GM12865 (cell line): Measurements from ENCODE around the gene BEST4.
"Not testable (repeated sequence)": the region's sequence is repeated elsewhere in the genome, so short reads cannot be mapped to it uniquely, and the experiment has no call there.

Experiments
- DNase-seq: peaks from one replicate; pipeline ENCODE4 v3.0.0; 2010; ENCODE audit warnings: low read depth
- H3K4me3 ChIP-seq: 2 replicates; pipeline ENCODE4 v1.5.1; 2011; ENCODE audit warnings: mild to moderate bottlenecking, low read depth, low read length, control low read depth
- TF ChIP-seq, protein P1 (sequence below): IDR thresholded peaks from 2 replicates; pipeline ENCODE4 v1.5.1; 2011; ENCODE audit warnings: low read length, control low read depth, low read depth, inconsistent platforms; ENCODE audit not compliant: insufficient read depth; ENCODE audit errors: missing control alignments

The BEST4 gene

DNA sequence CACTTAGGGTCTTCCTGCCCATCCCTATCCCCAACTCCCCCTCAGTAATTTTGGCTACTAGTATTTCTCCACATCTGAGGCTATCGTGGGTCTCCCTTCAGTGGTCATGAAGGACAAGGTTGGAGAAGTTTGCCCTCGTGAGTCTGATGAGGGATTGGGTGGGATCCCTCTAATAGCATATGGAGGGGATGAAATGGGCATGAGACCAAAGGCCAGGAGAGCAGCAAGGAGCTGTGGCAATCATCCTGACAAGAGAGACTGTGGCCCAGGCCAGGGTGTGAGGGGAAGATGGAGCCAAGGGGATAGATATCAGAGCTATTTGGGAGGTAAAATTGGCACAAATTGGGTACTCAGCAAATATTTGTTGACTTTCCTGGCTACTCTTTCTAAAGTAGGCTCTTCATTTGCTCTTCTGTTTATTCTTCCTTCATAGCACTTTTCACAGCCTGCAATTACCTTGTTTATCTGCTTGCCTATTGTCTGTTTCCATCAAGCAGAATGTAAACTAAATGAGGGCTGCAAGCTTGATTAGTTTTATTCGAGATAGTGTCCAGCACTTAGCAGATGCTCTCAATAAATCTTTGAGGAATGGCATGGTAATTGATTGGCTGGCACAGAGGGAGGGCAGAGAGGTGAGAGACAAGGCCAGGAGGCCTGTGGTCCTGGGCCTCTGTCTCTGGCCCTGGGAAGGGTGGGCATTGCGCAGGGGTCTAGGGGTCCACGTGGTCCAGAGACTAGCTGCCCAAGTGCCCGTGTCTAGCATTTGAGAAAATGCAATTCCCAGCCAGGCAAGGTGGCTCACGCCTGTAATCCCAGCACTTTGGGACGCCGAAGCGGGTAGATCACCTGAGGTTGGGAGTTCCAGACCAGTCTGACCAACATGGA lies 10.8 kb upstream of the BEST4 start:
- TF ChIP-seq, protein P1, sequence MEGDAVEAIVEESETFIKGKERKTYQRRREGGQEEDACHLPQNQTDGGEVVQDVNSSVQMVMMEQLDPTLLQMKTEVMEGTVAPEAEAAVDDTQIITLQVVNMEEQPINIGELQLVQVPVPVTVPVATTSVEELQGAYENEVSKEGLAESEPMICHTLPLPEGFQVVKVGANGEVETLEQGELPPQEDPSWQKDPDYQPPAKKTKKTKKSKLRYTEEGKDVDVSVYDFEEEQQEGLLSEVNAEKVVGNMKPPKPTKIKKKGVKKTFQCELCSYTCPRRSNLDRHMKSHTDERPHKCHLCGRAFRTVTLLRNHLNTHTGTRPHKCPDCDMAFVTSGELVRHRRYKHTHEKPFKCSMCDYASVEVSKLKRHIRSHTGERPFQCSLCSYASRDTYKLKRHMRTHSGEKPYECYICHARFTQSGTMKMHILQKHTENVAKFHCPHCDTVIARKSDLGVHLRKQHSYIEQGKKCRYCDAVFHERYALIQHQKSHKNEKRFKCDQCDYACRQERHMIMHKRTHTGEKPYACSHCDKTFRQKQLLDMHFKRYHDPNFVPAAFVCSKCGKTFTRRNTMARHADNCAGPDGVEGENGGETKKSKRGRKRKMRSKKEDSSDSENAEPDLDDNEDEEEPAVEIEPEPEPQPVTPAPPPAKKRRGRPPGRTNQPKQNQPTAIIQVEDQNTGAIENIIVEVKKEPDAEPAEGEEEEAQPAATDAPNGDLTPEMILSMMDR = no peak
- H3K4me3 ChIP-seq = no peak overlapping the region
- no peak for DNase-seq

DNA sequence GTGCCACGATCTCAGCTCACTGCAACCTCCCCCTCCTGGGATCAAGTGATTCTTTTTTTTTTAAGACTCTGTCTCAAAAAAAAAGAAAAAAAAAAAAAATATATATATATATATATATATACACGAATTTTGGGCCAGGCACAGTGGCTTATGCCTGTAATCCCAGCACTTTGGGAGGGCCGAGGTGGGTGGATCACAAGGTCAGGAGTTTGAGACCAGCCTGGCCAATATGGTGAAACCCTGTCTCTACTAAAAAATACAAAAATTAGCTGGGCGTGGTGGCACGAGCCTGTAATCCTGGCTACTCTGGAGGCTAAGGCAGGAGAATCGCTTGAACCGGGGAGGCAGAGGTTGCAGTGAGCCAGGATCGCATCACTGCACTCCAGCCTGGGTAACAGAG lies 9.9 kb upstream of the BEST4 start:
- not testable (repeated sequence) for DNase-seq, H3K4me3 ChIP-seq

DNA sequence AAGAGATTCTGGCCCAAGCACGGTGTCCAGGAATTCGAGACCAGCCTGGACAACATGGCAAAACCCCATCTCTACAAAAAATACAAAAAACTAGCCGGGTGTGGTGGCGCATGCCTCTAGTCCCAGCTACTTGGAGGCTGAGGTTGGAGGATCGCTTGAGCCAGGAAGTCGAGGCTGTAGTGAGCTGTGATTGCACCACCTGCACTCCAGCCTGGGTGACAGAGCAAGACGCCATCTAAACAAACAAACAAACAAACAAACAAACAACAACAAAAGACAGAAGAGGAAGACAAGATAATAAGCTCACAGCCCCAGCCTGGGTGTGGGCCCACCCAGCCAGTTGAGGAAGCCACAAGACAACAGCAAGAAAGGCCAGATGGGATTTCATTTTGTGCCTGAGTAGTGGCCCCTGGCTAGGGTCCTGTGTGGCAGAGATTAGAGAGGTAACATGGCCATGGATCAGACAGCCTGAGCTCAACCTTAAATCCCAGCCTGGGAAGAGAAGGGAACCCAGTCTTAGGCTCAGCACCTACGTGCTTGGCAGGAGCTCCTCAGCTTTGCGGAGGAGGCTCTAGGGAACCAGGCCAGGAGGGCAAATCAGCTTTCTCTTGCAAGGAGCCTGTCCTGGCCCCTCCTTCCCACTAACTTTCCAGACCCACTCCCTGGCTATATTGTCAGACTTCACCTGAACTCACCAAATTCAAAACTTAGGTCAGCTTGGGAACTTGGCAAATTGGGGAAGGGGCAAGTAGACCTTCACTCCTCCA lies 4.9 kb upstream of the BEST4 start:
- TF ChIP-seq, protein P1 = no peak
- DNase-seq = no peak
- H3K4me3 ChIP-seq = no peak overlapping the region

DNA sequence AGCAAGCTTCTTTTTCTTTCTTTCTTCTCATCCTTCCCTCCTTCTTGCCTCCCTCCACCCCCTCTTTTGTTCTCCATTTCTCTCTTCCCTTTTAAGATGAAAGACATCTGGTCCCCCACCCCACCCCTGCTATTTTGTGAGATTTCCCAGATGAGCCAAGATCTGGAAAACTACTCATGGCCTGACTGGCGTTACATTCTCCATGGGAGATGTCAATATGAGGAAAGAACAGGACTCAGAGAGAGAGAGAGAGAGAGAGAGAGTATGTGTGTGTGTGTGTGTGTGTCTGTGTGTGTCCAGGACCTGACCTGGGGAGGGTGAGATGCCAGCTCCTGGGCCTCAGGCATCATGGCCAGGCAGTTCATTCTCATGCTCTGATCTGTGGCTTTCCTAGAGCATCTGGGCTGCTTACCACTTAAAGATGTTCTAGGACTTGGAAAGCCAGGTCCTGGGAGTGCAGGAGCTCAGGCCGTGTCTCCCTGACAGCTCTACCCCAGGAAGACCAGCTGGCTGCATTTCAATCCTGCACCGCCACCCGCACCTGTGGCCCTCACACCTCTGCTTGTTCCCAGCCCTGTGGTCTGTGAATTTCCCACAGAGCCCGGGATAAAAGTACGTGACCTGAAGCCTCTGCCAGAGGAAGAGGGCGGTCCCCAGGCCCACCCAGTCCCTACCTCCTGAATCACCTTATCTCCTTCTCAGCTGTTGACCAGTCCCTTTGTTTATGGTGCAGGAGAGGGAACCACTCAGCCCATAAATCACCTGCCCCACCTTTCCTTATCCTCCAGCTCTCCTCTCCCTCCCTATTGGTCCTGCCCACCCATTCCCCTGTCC lies 3.2 kb upstream of the BEST4 start:
- no peak overlapping the region for H3K4me3 ChIP-seq
- DNase-seq = no peak
- TF ChIP-seq, protein P1 = no peak

DNA sequence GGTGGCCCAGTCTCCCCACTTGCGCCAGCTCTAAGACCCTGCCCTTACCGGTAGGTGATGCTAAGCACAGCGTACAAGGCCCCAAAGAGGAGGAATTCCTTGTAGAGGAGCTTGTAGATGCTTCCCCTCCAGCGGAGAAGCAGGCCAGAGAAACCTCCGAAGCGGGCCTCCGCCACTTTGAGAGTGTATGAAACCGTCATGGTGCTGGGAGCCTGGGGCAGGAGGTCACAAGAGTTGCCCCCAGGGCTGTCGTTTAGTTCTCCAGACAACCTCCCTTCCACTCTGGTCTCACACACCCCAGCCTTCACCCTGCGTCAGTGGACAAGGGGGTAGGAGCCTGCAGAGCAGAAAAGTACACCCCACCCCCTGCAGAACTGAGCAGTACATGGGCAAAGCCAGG lies 464 bp downstream of the BEST4 start:
- DNase-seq = no peak
- TF ChIP-seq, protein P1 = no peak
- no peak overlapping the region for H3K4me3 ChIP-seq

DNA sequence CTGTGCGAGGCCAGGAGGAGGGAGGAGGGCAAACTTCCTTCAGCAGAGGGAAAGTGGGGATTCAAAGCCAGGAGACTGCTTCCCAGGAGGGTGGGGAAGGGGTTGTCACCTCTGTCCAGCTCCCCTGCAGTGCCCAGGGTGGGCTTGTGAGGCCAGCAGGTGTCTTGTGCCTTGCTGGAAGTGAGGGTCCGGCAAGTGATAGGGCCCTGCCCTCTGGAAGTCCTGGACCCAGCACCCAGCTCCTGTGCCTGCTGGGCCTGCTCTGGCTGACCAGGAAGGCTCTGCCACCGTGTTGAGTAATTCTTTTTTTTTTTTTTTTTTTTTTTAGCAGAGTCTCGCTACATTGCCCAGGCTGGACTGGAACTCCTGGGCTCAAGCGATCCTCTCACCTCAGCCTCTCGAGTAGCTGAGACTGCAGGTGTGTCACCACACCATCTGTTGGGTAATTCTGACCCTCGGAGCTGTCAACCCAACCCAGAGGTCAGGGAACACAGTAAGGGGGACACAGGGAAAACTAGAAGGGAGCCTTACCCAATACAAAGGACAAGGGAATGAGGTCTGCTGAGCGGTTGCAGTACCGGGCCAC lies 1.0 kb downstream of the BEST4 start:
- no peak overlapping the region for H3K4me3 ChIP-seq
- no peak for DNase-seq

More for the DNA sequence above, 1.0 kb downstream of the BEST4 start:
- TF ChIP-seq, protein P1 = no peak
